Endothelial cell of umbilical vein (primary cell): Measurements from ENCODE around the gene CHRM1. TPM values are rescaled to one million over a fixed set of nuclear protein-coding genes. Genes with fewer than 3 reads are reported as not detected.

Experiments
- BruUV-seq: library from RNA; stranded (reverse); fragments of 400-500 nt; replicated peaks from 2 replicates; lab custom pipeline; 2021; lab: Mats Ljungman, UMichigan
- CTCF ChIA-PET: fragments of 300-600, 350-600 bp; sonication (Branson Sonifier 250); formaldehyde crosslinking; loops from one replicate; lab custom pipeline; 2021; ENCODE audit warnings: antibody characterized with exemption, inconsistent platforms; lab: Charles Lee
- POLR2A ChIA-PET: fragments of 300-600, 350-600 bp; sonication (Branson Sonifier 250); formaldehyde crosslinking; loops from one replicate; lab custom pipeline; 2021; ENCODE audit warnings: antibody characterized with exemption, inconsistent platforms; lab: Charles Lee
- DNase-seq: peaks from one replicate; pipeline ENCODE4 v3.0.0-alpha.2; 2011; ENCODE audit warnings: low read depth, low spot score
- FAIRE-seq: peaks from 2 replicates; lab custom pipeline; 2011; peaks lifted over from hg19 to GRCh38; lab: Jason Lieb, UNC
- H2AFZ ChIP-seq: 2 replicates; pipeline ENCODE4 v1.6.0; 2012; ENCODE audit warnings: low read depth, low read length, control low read depth, inconsistent platforms
- H3K27ac ChIP-seq: 2 replicates; pipeline ENCODE4 v1.5.1; 2011; ENCODE audit warnings: low read depth, mild to moderate bottlenecking, control low read depth, low read length, moderate library complexity; ENCODE audit not compliant: insufficient read depth
- H3K27me3 ChIP-seq, 2 experiments: 2 replicates each; pipeline versions ENCODE4 v1.6.0 to v1.6.1; 2011; ENCODE audit warnings: low read length in 2 of 2, mixed read lengths in 1 of 2; ENCODE audit not compliant: control insufficient read depth in 2 of 2, insufficient read depth in 2 of 2
- H3K36me3 ChIP-seq, 2 experiments: 2 replicates in 1 of 2; 3 replicates in 1 of 2; pipeline ENCODE4 v1.5.1; 2011; ENCODE audit warnings: low read length in 2 of 2, mild to moderate bottlenecking in 1 of 2, moderate library complexity in 1 of 2; ENCODE audit not compliant: control insufficient read depth in 2 of 2, insufficient read depth in 2 of 2; ENCODE audit errors: extremely low read depth in 1 of 2
- H3K4me1 ChIP-seq: 3 replicates; pipeline ENCODE4 v1.5.1; 2011; ENCODE audit warnings: mild to moderate bottlenecking, low read length; ENCODE audit not compliant: control insufficient read depth, insufficient read depth; ENCODE audit errors: extremely low read depth
- H3K4me2 ChIP-seq: 2 replicates; pipeline ENCODE4 v1.6.1; 2011; ENCODE audit warnings: low read length, control low read depth, mixed read lengths; ENCODE audit not compliant: insufficient read depth
- H3K4me3 ChIP-seq, 3 experiments: fragments of 200-600 bp in 1 of 3; sonication (generic), shearing (Covaris generic) in 1 of 3; replicated peaks in 1 of 3; 2 replicates each; pipeline ENCODE4 v1.5.1; 2011 to 2016; ENCODE audit warnings: control low read depth in 3 of 3, low read length in 3 of 3, mild to moderate bottlenecking in 2 of 3, inconsistent platforms in 1 of 3, low read depth in 1 of 3, moderate library complexity in 1 of 3; ENCODE audit not compliant: insufficient read depth in 1 of 3
- H3K79me2 ChIP-seq: 2 replicates; pipeline ENCODE4 v1.6.0; 2012; ENCODE audit warnings: low read length, inconsistent platforms; ENCODE audit not compliant: control insufficient read depth, insufficient read depth
- H3K9ac ChIP-seq: replicated peaks from 2 replicates; pipeline ENCODE3; 2011; ENCODE audit warnings: low read length, control low read depth; ENCODE audit not compliant: insufficient read depth; ENCODE audit errors: extremely low read depth
- H3K9me1 ChIP-seq: replicated peaks from 3 replicates; pipeline ENCODE4 v1.6.0; 2011; ENCODE audit warnings: mild to moderate bottlenecking, low read length; ENCODE audit not compliant: control insufficient read depth, insufficient read depth; ENCODE audit errors: extremely low read depth
- H3K9me3 ChIP-seq: replicated peaks from 2 replicates; pipeline ENCODE4 v1.5.1; 2012; ENCODE audit warnings: low read length, inconsistent platforms; ENCODE audit not compliant: control insufficient read depth, insufficient read depth
- H4K20me1 ChIP-seq: replicated peaks from 2 replicates; pipeline ENCODE3; 2011; ENCODE audit warnings: mild to moderate bottlenecking, low read length; ENCODE audit not compliant: control insufficient read depth, insufficient read depth; ENCODE audit errors: extremely low read depth
- CTCF ChIP-seq, 2 donors: IDR thresholded peaks; 1 replicate in 1 of 2; 2 replicates in 1 of 2; pipeline ENCODE4 v1.5.1; 2011; ENCODE audit warnings: low read length in 2 of 2, mild to moderate bottlenecking in 2 of 2, moderate library complexity in 2 of 2, control low read depth in 1 of 2, inconsistent platforms in 1 of 2, low read depth in 1 of 2; ENCODE audit not compliant: insufficient read depth in 1 of 2; ENCODE audit errors: extremely low read depth in 1 of 2
- EZH2 ChIP-seq: IDR thresholded peaks from 2 replicates; pipeline ENCODE4 v1.6.1; 2012; ENCODE audit warnings: borderline replicate concordance, low read depth, mild to moderate bottlenecking, moderate library complexity, low read length, inconsistent platforms; ENCODE audit not compliant: severe bottlenecking
- FOS ChIP-seq: IDR thresholded peaks from 2 replicates; pipeline ENCODE4 v1.6.1; 2011; ENCODE audit warnings: mild to moderate bottlenecking, low read length, moderate library complexity, borderline replicate concordance; ENCODE audit not compliant: insufficient read depth
- GATA2 ChIP-seq: IDR thresholded peaks from 2 replicates; pipeline ENCODE4 v1.7.0; 2011; ENCODE audit warnings: low read depth, mild to moderate bottlenecking, moderate library complexity, mixed read lengths, low read length; ENCODE audit not compliant: insufficient read length, insufficient read depth
- JUN ChIP-seq: IDR thresholded peaks from 2 replicates; pipeline ENCODE4 v1.6.1; 2011; ENCODE audit warnings: borderline replicate concordance, low read depth; ENCODE audit not compliant: insufficient read length, insufficient read depth
- MAX ChIP-seq: IDR thresholded peaks from 2 replicates; pipeline ENCODE4 v1.6.1; 2011; ENCODE audit not compliant: insufficient read depth, insufficient read length
- MYC ChIP-seq: IDR thresholded peaks from one replicate; pipeline ENCODE4 v1.6.1; 2011; ENCODE audit warnings: mild to moderate bottlenecking, low read depth, low read length
- POLR2A ChIP-seq: IDR thresholded peaks from 2 replicates; pipeline ENCODE4 v1.6.1; 2012; ENCODE audit warnings: low read depth, mild to moderate bottlenecking, control low read depth, low read length
- POLR2AphosphoS5 ChIP-seq: IDR thresholded peaks from 2 replicates; pipeline ENCODE4 v1.6.1; 2012; ENCODE audit warnings: low read depth, mild to moderate bottlenecking, control low read depth, low read length, moderate library complexity; ENCODE audit not compliant: insufficient read depth
- dilution Hi-C: fragments of 300-500 bp; cut with MboI; formaldehyde crosslinking; loops from one replicate; pipeline ENCODE4 v1.15.0; 2019; ENCODE audit warnings: low sequenced_read_pairs; ENCODE audit not compliant: extremely low pct_ligation_motif_present
- intact Hi-C: fragments of 100-400 bp; cut with micrococcal nuclease; formaldehyde crosslinking; loops from one replicate; pipeline ENCODE4 v1.10.0; 2022
- polyA plus RNA-seq, 4 experiments: library from polyadenylated mRNA; depleted of rRNA in 3 of 4; stranded (reverse) in 3 of 4; unstranded in 1 of 4; fragments of >200 nt; gene quantifications; 2 replicates each; pipeline versions ENCODE4 v1.2.1 to v1.2.3, GENCODE V29; 2011 to 2012; ENCODE audit warnings: missing spikeins in 1 of 4
- total RNA-seq: library from RNA; stranded (reverse); gene quantifications from 2 replicates; pipeline ENCODE4 v1.2.3, GENCODE V29; 2021

Gene CHRM1
- total and polyA plus RNA-seq, 2 donors (not counting 3 experiments of a cell fraction or from before 2014, with no cell fraction given), result not detected

- TF ChIP-seq MAX (no peak), FOS (no peak), POLR2AphosphoS5 (no peak), MYC (no peak), JUN (no peak), CTCF (IDR thresholded peaks at IDR 0.05; ENCODE audit: extremely low read depth in 1 of 2, insufficient read depth in 1 of 2, low read depth in 1 of 2, low read length in 2 of 2) (no peak), POLR2A (no peak), EZH2 (no peak), GATA2 (no peak)
- ChIA-PET CTCF (interaction anchor here (1.0 kb wide), 1 partner anchor 15 kb away, joined by 3 read pairs; no protein-coding TSS in a partner anchor), POLR2A (no interaction called here)
- Histone ChIP-seq H3K9me3 (no peaks in the 10 kb centered on the region), H3K9ac (no peak overlapping the region), H3K36me3 (peaks cover 38 to 40% of the 10 kb centered on the region in 2 experiments), H2AFZ (no peak overlapping the region), H3K27ac (no peak overlapping the region), H3K9me1 (no peaks in the 10 kb centered on the region), H4K20me1 (peaks cover 5% of the 10 kb centered on the region), H3K4me2 (no peak overlapping the region), H3K4me1 (peaks cover 43% of the 10 kb centered on the region), H3K79me2 (peaks cover 35% of the 10 kb centered on the region), H3K27me3 (no peaks in the 10 kb centered on the region), H3K4me3 (no peak overlapping the region)
- intact Hi-C loops, result no loop called here
- dilution Hi-C loops, result no loop called here
- no TSS peak for BruUV-seq
- FAIRE-seq (no peak), DNase-seq (no peak)
Observed at GRCh38 chr11:62888406-62888805, 32.8 kb downstream of the CHRM1 start.
